BE2C (cell line): Measurements from ENCODE around the gene DYNC1LI1.
"Not testable (repeated sequence)": the region's sequence is repeated elsewhere in the genome, so short reads cannot be mapped to it uniquely, and the experiment has no call there.

Experiments
- DNase-seq: peaks from one replicate; pipeline ENCODE4 v3.0.0-alpha.2; 2020
- H3K27me3 ChIP-seq: fragments of 250-450 bp; sonication (Bioruptor Pico); 2 replicates; pipeline ENCODE4 v1.5.1; 2020; ENCODE audit warnings: mild to moderate bottlenecking
- H3K36me3 ChIP-seq: fragments of 250-450 bp; sonication (Bioruptor Pico); 2 replicates; pipeline ENCODE4 v1.5.1; 2020; ENCODE audit warnings: mild to moderate bottlenecking
- H3K4me1 ChIP-seq: fragments of 250-450 bp; sonication (Bioruptor Pico); 2 replicates; pipeline ENCODE4 v1.5.1; 2020
- H3K4me3 ChIP-seq: 2 replicates; pipeline ENCODE4 v1.5.1; 2011; ENCODE audit warnings: low read depth, low read length
- H3K9me3 ChIP-seq: fragments of 250-450 bp; sonication (Bioruptor Pico); 2 replicates; pipeline ENCODE4 v1.5.1; 2020
- CTCF ChIP-seq: IDR thresholded peaks from 2 replicates; pipeline ENCODE4 v1.5.1; 2012; ENCODE audit warnings: mild to moderate bottlenecking, low read depth, low read length

Gene DYNC1LI1

DNA sequence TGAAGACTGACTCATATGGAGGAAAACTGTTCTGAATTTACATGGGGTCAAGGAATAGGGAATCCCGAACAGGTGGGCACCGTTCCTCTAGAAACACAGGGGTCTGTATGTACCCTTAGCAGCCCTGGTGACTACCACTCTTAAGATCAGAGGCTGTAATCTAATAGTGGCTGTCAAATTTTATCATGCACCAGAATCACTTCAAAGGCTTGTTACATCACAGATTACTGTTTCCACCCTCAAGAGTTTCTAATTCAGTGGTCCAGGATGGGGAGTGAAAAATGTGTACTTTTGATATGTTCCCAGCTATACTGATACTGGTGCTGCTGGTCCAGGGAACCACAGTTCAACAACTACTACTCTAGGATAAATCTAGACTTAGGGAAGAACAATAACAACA is 27.9 kb downstream of the DYNC1LI1 start:
- Histone ChIP-seq H3K4me3 (no peak overlapping the region), H3K4me1 (no peaks in the 10 kb centered on the region), H3K9me3 (no peaks in the 10 kb centered on the region), H3K27me3 (no peaks in the 10 kb centered on the region), H3K36me3 (no peaks in the 10 kb centered on the region)
- TF ChIP-seq CTCF: no peak
- DNase-seq: no peak

DNA sequence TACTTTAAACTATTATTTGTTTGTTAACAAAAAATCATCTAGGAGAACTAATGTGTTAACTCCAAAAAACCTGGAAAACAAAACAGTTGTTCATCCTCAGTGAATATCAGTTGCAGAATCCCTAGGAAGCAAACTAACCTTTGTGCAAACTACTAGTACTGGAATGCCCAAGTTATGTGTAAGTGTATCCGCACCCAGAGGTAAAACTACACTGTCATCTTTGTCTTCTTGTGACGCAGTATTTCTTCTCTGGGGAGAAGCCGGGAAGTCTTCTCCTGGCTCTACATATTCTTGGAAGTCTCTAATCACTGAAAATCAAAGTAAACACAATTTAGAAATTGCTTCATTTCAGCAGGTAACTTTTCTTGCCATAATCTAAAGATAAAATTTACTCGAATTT is 29.8 kb downstream of the DYNC1LI1 start:
- no peak for TF ChIP-seq CTCF
- no peak overlapping the region for H3K4me3 ChIP-seq

GRCh38 chr3:32532434-32532833 is 38.2 kb downstream of the DYNC1LI1 start:
- H3K36me3 ChIP-seq: no peaks in the 10 kb centered on the region
- no peak for DNase-seq
- no peaks in the 10 kb centered on the region for H3K9me3 ChIP-seq
- H3K4me1 ChIP-seq: no peaks in the 10 kb centered on the region
- TF ChIP-seq CTCF: no peak
- no peaks in the 10 kb centered on the region for H3K27me3 ChIP-seq
- H3K4me3 ChIP-seq: no peak overlapping the region

More for the DNA sequence above, 29.8 kb downstream of the DYNC1LI1 start:
- H3K9me3 ChIP-seq: no peaks in the 10 kb centered on the region
- DNase-seq: no peak
- no peaks in the 10 kb centered on the region for H3K36me3 ChIP-seq
- no peaks in the 10 kb centered on the region for H3K27me3 ChIP-seq
- H3K4me1 ChIP-seq: no peaks in the 10 kb centered on the region

DNA sequence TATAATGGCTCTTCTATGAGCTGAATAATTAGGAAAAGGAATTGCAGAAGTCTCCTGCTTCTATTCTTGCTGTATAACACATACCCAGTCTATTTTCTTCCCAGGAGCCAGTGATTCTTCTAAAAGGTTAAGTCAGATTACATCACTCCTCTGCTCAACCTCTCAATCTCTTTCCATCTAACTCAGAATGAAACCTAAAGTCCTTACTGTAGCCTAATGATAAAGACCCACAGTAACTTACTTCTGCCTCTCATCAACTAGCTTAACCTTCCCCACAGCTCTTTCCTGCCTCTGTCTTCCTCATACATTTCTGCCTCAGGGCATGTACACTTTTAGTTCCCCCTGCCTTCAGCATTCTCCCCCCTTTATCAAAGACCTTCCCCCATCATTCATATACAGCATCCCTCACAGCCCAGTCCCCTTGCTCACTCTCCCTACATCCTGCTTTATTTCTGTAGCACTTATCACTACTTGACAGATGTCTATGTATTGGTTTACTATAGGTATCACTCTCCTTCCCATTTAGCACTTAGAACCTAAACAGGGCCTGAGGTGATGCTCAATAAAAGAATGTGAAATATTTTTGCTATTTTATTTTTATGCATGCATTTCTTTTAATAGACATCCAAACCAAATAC is 39.5 kb downstream of the DYNC1LI1 start:
- H3K4me3 ChIP-seq: no peak overlapping the region
- H3K4me1 ChIP-seq: no peaks in the 10 kb centered on the region
- DNase-seq: no peak
- H3K36me3 ChIP-seq: no peaks in the 10 kb centered on the region
- no peaks in the 10 kb centered on the region for H3K27me3 ChIP-seq
- no peak for TF ChIP-seq CTCF
- no peaks in the 10 kb centered on the region for H3K9me3 ChIP-seq

- Histone ChIP-seq H3K4me3 (no peak overlapping the region), H3K9me3 (no peaks in the 10 kb centered on the region), H3K4me1 (no peaks in the 10 kb centered on the region), H3K36me3 (no peaks in the 10 kb centered on the region), H3K27me3 (no peaks in the 10 kb centered on the region)
- TF ChIP-seq CTCF: no peak
- DNase-seq: no peak
Measured at GRCh38 chr3:32525720-32526119, 44.9 kb downstream of the DYNC1LI1 start.

DNA sequence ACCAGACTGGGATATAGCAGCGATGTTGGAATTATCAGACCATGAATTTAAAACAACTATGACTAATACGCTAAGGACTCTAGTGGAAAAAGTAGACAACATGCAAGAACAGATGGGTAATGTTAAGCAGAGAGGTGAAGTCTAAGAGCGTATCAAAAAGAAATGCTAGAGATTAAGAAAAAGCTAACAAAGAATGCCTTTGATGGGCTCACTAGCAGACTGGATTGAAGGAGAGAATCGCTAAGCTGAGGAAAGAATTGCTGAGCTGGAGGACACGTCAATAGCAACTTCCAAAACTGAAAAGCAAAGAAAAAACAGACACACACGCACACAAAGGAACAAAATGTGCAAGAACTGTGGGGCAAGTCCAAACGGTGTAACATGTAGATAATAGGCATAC is 48.0 kb downstream of the DYNC1LI1 start:
- Histone ChIP-seq H3K9me3 (no peaks in the 10 kb centered on the region), H3K27me3 (no peaks in the 10 kb centered on the region), H3K4me3 (no peak overlapping the region), H3K36me3 (no peaks in the 10 kb centered on the region), H3K4me1 (no peaks in the 10 kb centered on the region)
- DNase-seq: no peak
- no peak for TF ChIP-seq CTCF

DNA sequence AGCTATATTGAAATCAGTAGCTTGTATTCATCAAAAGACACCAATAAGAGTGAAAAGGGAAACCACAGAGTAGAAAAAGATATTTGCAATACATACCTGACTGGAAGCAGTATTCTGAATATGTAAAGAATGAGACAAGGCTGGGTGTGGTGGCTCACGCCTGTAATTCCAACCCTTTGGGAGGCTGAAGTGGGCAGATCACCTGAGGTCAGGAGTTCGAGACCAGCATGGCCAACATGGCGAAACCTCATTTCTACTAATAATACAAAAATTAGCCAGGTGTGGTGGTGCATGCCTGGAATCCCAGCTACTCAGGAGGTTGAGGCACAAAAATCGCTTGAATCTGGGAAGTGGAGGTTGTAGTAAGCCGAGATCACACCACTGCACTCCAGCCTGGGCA is 51.7 kb downstream of the DYNC1LI1 start:
- not testable (repeated sequence) for H3K27me3 ChIP-seq, DNase-seq, H3K4me1 ChIP-seq, H3K4me3 ChIP-seq, H3K36me3 ChIP-seq, H3K9me3 ChIP-seq

DNA sequence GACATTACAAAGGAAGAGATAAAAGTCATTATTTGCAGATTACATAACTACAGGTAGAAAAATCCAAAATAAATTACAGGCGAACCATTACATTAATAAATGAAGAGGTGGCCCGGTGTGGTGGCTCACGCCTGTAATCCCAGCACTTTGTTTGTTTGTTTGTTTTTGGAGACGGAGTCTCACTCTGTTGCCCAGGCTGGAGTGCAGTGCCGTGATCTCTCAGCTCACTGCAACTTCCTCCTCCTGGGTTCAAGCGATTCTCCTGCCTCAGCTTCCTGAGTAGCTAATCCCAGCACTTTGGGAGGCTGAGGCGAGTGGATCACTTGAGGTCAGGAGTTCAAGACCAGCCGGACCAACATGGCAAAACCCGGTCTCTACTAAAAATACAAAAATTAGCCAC is 53.9 kb downstream of the DYNC1LI1 start:
- H3K36me3 ChIP-seq, H3K4me3 ChIP-seq, DNase-seq, H3K4me1 ChIP-seq, H3K9me3 ChIP-seq, H3K27me3 ChIP-seq: not testable (repeated sequence)
